Nephron progenitor cell (in vitro differentiated cells): ENCODE data around the gene CBLL1.

Experiments used
- DNase-seq: peaks from one replicate; pipeline ENCODE4 v3.0.0; 2021
- H3K27ac Mint-ChIP-seq: 2 replicates; pipeline ENCODE4 v1.8.0; 2021; ENCODE audit warnings: mild to moderate bottlenecking, moderate library complexity, mixed read lengths
- H3K27me3 Mint-ChIP-seq: 2 replicates; pipeline ENCODE4 v1.8.0; 2021; ENCODE audit warnings: mild to moderate bottlenecking, low read depth, mixed read lengths; ENCODE audit not compliant: poor library complexity
- H3K36me3 Mint-ChIP-seq: 2 replicates; pipeline ENCODE4 v1.8.0; 2021; ENCODE audit warnings: low read depth, mixed read lengths
- H3K4me1 Mint-ChIP-seq: 2 replicates; pipeline ENCODE4 v1.8.0; 2021; ENCODE audit warnings: mixed read lengths
- H3K4me3 Mint-ChIP-seq: 2 replicates; pipeline ENCODE4 v1.8.0; 2021; ENCODE audit warnings: mild to moderate bottlenecking, moderate library complexity, mixed read lengths
- H3K9me3 Mint-ChIP-seq: 2 replicates; pipeline ENCODE4 v1.8.0; 2021; ENCODE audit warnings: mild to moderate bottlenecking, moderate library complexity, mixed read lengths
- TF ChIP-seq, protein P1 (sequence below): fragments of 200-600 bp; sonication (generic); IDR thresholded peaks from 2 replicates; pipeline ENCODE4 v1.5.0; 2021; ENCODE audit warnings: antibody characterized with exemption

The CBLL1 gene

DNA sequence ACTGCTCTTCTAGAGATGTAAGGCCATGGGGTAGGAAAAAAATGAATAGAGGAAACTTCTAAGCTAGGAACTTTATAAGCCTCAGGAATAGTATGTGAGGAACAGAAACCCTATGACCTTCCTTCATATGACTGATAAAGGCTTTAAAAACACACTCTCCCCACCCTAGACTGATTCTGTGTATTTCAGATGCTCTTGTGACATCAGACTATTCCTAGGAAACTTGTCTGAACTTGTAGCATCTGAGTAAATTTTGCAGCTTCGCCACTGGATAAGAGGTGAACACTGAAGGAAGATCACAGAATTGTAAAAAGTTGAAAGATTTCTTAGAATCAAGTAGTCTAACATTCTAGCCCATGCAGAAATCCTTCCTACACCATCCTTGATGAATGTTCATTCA is 31.0 kb upstream of the CBLL1 start:
- Mint-ChIP-seq H3K36me3 (no peaks in the 10 kb centered on the region), H3K4me3 (no peak overlapping the region)

DNA sequence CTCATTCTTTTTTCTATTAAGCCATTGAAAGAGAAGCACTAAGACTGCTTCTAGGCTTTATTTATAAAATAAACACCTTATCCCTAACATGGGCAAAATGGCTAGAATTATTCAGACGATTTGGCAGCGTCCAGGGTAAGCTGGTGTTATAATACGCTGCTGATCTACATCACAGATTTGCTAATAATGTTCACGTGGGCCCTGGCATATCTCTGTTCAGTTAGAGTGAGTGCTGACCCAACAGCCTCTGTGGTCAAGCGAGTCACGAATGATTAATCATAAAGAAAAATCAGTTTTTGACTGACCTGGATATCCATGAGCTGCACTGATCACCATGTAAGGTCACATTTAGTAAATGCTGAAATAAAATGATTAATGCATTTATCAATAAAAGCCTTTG is 28.4 kb upstream of the CBLL1 start:
- no peak overlapping the region for H3K27ac Mint-ChIP-seq
- peaks cover 13% of the 10 kb centered on the region for H3K27me3 Mint-ChIP-seq
- DNase-seq: no peak
- H3K4me3 Mint-ChIP-seq: no peak overlapping the region
- no peaks in the 10 kb centered on the region for H3K36me3 Mint-ChIP-seq
- H3K4me1 Mint-ChIP-seq: no peaks in the 10 kb centered on the region
- no peaks in the 10 kb centered on the region for H3K9me3 Mint-ChIP-seq
- TF ChIP-seq, protein P1, sequence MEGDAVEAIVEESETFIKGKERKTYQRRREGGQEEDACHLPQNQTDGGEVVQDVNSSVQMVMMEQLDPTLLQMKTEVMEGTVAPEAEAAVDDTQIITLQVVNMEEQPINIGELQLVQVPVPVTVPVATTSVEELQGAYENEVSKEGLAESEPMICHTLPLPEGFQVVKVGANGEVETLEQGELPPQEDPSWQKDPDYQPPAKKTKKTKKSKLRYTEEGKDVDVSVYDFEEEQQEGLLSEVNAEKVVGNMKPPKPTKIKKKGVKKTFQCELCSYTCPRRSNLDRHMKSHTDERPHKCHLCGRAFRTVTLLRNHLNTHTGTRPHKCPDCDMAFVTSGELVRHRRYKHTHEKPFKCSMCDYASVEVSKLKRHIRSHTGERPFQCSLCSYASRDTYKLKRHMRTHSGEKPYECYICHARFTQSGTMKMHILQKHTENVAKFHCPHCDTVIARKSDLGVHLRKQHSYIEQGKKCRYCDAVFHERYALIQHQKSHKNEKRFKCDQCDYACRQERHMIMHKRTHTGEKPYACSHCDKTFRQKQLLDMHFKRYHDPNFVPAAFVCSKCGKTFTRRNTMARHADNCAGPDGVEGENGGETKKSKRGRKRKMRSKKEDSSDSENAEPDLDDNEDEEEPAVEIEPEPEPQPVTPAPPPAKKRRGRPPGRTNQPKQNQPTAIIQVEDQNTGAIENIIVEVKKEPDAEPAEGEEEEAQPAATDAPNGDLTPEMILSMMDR: no peak

More for the DNA sequence above, 31.0 kb upstream of the CBLL1 start:
- Mint-ChIP-seq H3K27me3 (peaks cover 13% of the 10 kb centered on the region), H3K4me1 (no peaks in the 10 kb centered on the region), H3K27ac (no peak overlapping the region), H3K9me3 (no peaks in the 10 kb centered on the region)
- DNase-seq: no peak
- TF ChIP-seq, protein P1: no peak

DNA sequence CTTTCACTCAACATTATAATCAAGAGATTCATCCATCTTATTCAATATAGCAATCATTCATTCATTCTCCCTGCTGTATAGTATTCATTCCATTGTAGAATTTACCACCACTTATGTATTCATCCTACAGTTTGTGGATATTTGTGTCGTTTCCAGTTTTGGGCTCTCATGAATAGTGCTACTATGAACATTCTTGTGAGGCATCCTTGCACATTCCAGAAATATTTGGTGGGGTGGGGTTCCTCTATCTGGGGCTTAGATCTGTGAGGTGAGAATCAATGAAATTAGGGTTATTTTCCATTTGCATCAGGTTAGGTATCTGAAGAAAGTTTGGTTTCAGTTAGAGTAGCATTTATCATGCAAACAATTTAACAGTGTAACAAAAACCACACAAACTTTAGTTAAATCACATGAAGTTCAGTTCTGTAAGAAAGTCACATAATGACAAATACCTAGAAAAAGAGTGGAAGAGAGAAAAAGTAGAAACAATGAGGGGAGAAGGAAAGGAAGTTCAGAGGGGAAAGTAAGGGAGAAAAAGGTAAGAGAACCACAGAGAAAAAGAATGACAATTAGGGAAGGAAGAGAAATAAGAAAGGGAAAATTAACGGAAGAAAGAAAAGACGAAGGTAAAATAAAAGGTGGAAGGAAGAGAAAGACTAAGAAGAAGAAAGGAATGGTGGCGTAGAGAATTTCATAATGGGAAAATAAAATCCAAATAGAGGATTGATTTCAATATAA is 25.3 kb upstream of the CBLL1 start:
- peaks cover 7% of the 10 kb centered on the region for H3K27me3 Mint-ChIP-seq
- H3K27ac Mint-ChIP-seq: no peak overlapping the region
- no peaks in the 10 kb centered on the region for H3K4me1 Mint-ChIP-seq
- H3K9me3 Mint-ChIP-seq: no peaks in the 10 kb centered on the region
- DNase-seq: no peak
- no peaks in the 10 kb centered on the region for H3K36me3 Mint-ChIP-seq
- no peak overlapping the region for H3K4me3 Mint-ChIP-seq
- TF ChIP-seq, protein P1: no peak

DNA sequence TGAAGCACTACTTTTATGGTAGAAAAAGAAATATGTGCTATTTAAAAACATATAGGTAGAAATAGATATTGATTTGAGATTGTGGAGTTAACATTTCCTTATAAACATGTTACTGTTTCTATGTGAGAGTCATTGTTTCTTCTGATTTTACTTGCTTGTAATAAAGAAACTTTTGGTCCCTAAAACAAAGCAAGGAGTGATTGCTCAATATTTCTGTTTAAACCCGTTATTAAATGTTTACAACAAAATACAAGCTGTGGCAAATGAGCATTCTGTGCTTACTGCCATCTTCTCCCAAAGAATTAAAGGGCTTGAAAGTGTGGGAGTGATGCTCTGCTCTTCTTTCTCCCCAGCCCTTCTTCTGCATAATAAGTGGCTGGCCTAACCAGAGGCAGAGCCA is 22.7 kb upstream of the CBLL1 start:
- TF ChIP-seq, protein P1: no peak
- Mint-ChIP-seq H3K27me3 (peaks cover 6% of the 10 kb centered on the region), H3K9me3 (no peaks in the 10 kb centered on the region), H3K4me3 (no peak overlapping the region), H3K4me1 (no peaks in the 10 kb centered on the region), H3K27ac (no peak overlapping the region), H3K36me3 (no peaks in the 10 kb centered on the region)
- DNase-seq: no peak

DNA sequence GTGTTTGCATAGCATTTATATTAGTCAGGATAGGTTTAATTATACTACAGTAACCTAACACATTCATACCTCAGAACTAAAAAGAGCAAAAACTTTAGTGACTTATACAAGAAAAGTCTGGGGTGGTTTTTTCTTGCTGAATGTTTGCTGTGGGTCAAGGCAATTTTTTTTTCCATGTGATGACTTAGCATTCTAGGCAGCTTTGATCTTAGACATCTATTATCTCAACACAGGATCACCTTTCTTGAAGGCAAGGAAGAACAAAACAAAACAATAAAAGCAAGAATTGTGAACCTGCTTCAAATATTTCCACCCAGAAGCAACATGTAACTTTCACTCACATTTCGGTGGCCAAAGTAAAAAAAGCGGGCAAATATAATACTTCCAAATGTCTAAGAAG is 20.7 kb upstream of the CBLL1 start:
- Mint-ChIP-seq H3K36me3 (no peaks in the 10 kb centered on the region), H3K27ac (no peak overlapping the region), H3K9me3 (no peaks in the 10 kb centered on the region), H3K27me3 (peaks cover 20% of the 10 kb centered on the region), H3K4me3 (no peak overlapping the region), H3K4me1 (no peaks in the 10 kb centered on the region)
- no peak for DNase-seq
- TF ChIP-seq, protein P1: no peak

DNA sequence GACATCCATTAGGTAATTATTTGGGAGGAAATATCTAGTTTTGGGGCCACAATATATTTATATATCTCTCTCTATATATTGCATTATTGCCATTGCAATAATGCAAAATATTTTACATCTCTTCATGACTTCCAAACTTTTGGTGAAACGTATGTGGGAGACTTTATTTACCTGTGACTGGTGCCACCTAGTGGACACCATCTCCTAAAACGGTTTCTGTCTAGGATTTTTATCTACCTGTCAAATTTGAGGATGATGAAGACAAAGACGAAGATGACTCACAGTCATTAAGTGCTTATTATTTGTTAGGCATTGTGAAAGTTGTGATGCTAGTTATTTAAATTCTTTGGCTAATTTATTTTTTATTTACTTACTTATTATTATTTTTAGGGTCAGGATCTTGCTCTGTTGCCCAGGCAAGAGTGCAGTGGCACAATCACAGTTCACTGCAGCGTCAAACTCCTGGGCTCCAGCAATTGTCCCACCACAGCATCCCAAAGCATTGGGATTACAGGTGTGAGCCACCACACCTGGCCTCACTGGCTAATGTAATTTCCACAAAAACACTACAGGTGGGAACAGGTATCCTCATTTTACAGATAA is 18.7 kb upstream of the CBLL1 start:
- peak; percentile 27 for DNase-seq
- TF ChIP-seq, protein P1: peak; percentile 80
- Mint-ChIP-seq H3K27me3 (peaks cover 32% of the 10 kb centered on the region), H3K9me3 (no peaks in the 10 kb centered on the region), H3K36me3 (no peaks in the 10 kb centered on the region), H3K4me1 (no peaks in the 10 kb centered on the region), H3K4me3 (no peak overlapping the region), H3K27ac (no peak overlapping the region)
